IMR-90 (cell line): ENCODE results near the gene ZNF766. TPM values are rescaled to one million over a fixed set of nuclear protein-coding genes. Genes with fewer than 3 reads are reported as not detected.

Source experiments
- ATAC-seq: fragments of 200-7000 bp; cut with Tn5 transposase; 2 replicates; pipeline ENCODE4 v1.9.1; 2020; ENCODE audit warnings: low read depth, mild to moderate bottlenecking, moderate library complexity
- BruUV-seq: library from RNA; stranded (reverse); fragments of 400-500 nt; replicated peaks from 2 replicates; lab custom pipeline; 2021; lab: Mats Ljungman, UMichigan
- CTCF ChIA-PET: fragments of 300-600 bp; formaldehyde crosslinking; extraction: SDS; loops from one replicate; lab custom pipeline; 2021; ENCODE audit warnings: antibody characterized with exemption; lab: Yijun Ruan, JAX
- POLR2A ChIA-PET: fragments of 300-600 bp; sonication (Branson Sonifier 250); formaldehyde crosslinking; loops from one replicate; lab custom pipeline; 2022; ENCODE audit warnings: antibody characterized with exemption; ENCODE audit not compliant: unreplicated experiment; lab: Charles Lee
- DNase-seq: peaks from one replicate; pipeline ENCODE4 v3.0.0; 2013
- H2AFZ ChIP-seq: replicated peaks from 2 replicates; pipeline ENCODE3; 2013; ENCODE audit warnings: low read length, mild to moderate bottlenecking; ENCODE audit not compliant: poor library complexity
- H2AK5ac ChIP-seq: 2 replicates; pipeline ENCODE4 v1.6.1; 2013; ENCODE audit warnings: low read depth, low read length, inconsistent platforms
- H2AK9ac ChIP-seq: replicated peaks from 2 replicates; pipeline ENCODE3; 2013; ENCODE audit warnings: mild to moderate bottlenecking, low read depth, low read length, moderate library complexity; ENCODE audit not compliant: poor library complexity
- H2BK120ac ChIP-seq: 2 replicates; pipeline ENCODE4 v1.6.1; 2013; ENCODE audit warnings: low read depth, low read length, inconsistent platforms
- H2BK15ac ChIP-seq: 3 replicates; pipeline ENCODE4 v1.6.1; 2013; ENCODE audit warnings: low read depth, low read length, inconsistent platforms
- H2BK20ac ChIP-seq: 2 replicates; pipeline ENCODE4 v1.6.1; 2013; ENCODE audit warnings: low read depth, mild to moderate bottlenecking, inconsistent platforms, low read length, moderate library complexity
- H2BK5ac ChIP-seq: 2 replicates; pipeline ENCODE4 v1.6.1; 2013; ENCODE audit warnings: mild to moderate bottlenecking, low read depth, low read length, inconsistent platforms; ENCODE audit not compliant: poor library complexity, severe bottlenecking
- H3K14ac ChIP-seq: replicated peaks from 2 replicates; pipeline ENCODE4 v1.6.1; 2013; ENCODE audit warnings: low read depth, low read length, inconsistent platforms
- H3K18ac ChIP-seq: 2 replicates; pipeline ENCODE4 v1.6.1; 2013; ENCODE audit warnings: low read depth, low read length, control low read depth
- H3K23ac ChIP-seq: 2 replicates; pipeline ENCODE4 v1.6.1; 2013; ENCODE audit warnings: low read depth, low read length, inconsistent platforms
- H3K27ac ChIP-seq: 2 replicates; pipeline ENCODE4 v1.5.1; 2013; ENCODE audit warnings: mild to moderate bottlenecking, control low read depth, low read length; ENCODE audit not compliant: insufficient read depth
- H3K27me3 ChIP-seq: 2 replicates; pipeline ENCODE4 v1.6.1; 2013; ENCODE audit warnings: low read length; ENCODE audit not compliant: control insufficient read depth, insufficient read depth
- H3K36me3 ChIP-seq: 2 replicates; pipeline ENCODE4 v1.6.1; 2013; ENCODE audit warnings: low read length, mixed read lengths; ENCODE audit not compliant: control insufficient read depth, insufficient read depth
- H3K4ac ChIP-seq: 2 replicates; pipeline ENCODE4 v1.6.1; 2013; ENCODE audit warnings: low read depth, low read length, inconsistent platforms
- H3K4me1 ChIP-seq: 2 replicates; pipeline ENCODE4 v1.6.1; 2013; ENCODE audit warnings: low read length, mixed read lengths; ENCODE audit not compliant: control insufficient read depth, insufficient read depth
- H3K4me2 ChIP-seq: 2 replicates; pipeline ENCODE4 v1.6.1; 2013; ENCODE audit warnings: low read depth, mild to moderate bottlenecking, control low read depth, low read length, moderate library complexity
- H3K4me3 ChIP-seq: 2 replicates; pipeline ENCODE4 v1.5.1; 2013; ENCODE audit warnings: low read depth, mild to moderate bottlenecking, control low read depth, low read length, moderate library complexity; ENCODE audit not compliant: insufficient read depth
- H3K56ac ChIP-seq: 2 replicates; pipeline ENCODE4 v1.6.1; 2013; ENCODE audit warnings: low read length, inconsistent platforms; ENCODE audit not compliant: insufficient read depth; ENCODE audit errors: extremely low read depth
- H3K79me1 ChIP-seq, 2 experiments: 2 replicates each; pipeline ENCODE4 v1.6.1; 2013; ENCODE audit warnings: low read length in 2 of 2, inconsistent platforms in 1 of 2, low read depth in 1 of 2
- H3K9ac ChIP-seq: 2 replicates; pipeline ENCODE4 v1.6.1; 2013; ENCODE audit warnings: low read depth, low read length, control low read depth
- H3K9me1 ChIP-seq: 2 replicates; pipeline ENCODE4 v1.6.1; 2013; ENCODE audit warnings: low read length, inconsistent platforms; ENCODE audit not compliant: insufficient read depth
- H3K9me3 ChIP-seq: 2 replicates; pipeline ENCODE4 v1.6.1; 2013; ENCODE audit warnings: low read length; ENCODE audit not compliant: control insufficient read depth, insufficient read depth
- H4K20me1 ChIP-seq: 2 replicates; pipeline ENCODE4 v1.6.1; 2013; ENCODE audit warnings: low read length, inconsistent platforms; ENCODE audit not compliant: insufficient read depth
- H4K5ac ChIP-seq: 2 replicates; pipeline ENCODE4 v1.6.1; 2013; ENCODE audit warnings: mild to moderate bottlenecking, low read depth, low read length, control low read depth
- H4K8ac ChIP-seq, 2 experiments: 2 replicates each; pipeline ENCODE4 v1.6.1; 2013; ENCODE audit warnings: low read depth in 2 of 2, low read length in 2 of 2, control low read depth in 1 of 2, inconsistent platforms in 1 of 2
- H4K91ac ChIP-seq: 2 replicates; pipeline ENCODE4 v1.6.1; 2013; ENCODE audit warnings: low read depth, low read length, inconsistent platforms; ENCODE audit not compliant: insufficient read depth
- BHLHE40 ChIP-seq: fragments of 150-350 bp; IDR thresholded peaks from 2 replicates; pipeline ENCODE4 v1.6.1; 2016; ENCODE audit warnings: mild to moderate bottlenecking, low read depth, low read length
- CEBPB ChIP-seq: IDR thresholded peaks from 2 replicates; pipeline ENCODE4 v1.6.1; 2012; ENCODE audit warnings: low read depth, low read length, improper control_type of control experiment
- CHD1 ChIP-seq: IDR thresholded peaks from 2 replicates; pipeline ENCODE4 v1.6.1; 2012; ENCODE audit warnings: low read depth, low read length, improper control_type of control experiment
- CTCF ChIP-seq: conservative IDR thresholded peaks from 2 replicates; pipeline ENCODE4 v1.5.1; 2012; ENCODE audit warnings: mild to moderate bottlenecking, low read depth, low read length, improper control_type of control experiment
- ELK1 ChIP-seq: fragments of 150-350 bp; IDR thresholded peaks from 2 replicates; pipeline ENCODE4 v1.6.1; 2016; ENCODE audit warnings: low read depth, mild to moderate bottlenecking, low read length, moderate library complexity, borderline replicate concordance
- FOS ChIP-seq: fragments of 150-350 bp; IDR thresholded peaks from 2 replicates; pipeline ENCODE4 v1.6.1; 2016; ENCODE audit warnings: low read depth, low read length
- MAFK ChIP-seq: IDR thresholded peaks from 2 replicates; pipeline ENCODE4 v1.6.1; 2012; ENCODE audit warnings: low read depth, low read length, improper control_type of control experiment
- MAZ ChIP-seq: IDR thresholded peaks from 2 replicates; pipeline ENCODE4 v1.6.1; 2012; ENCODE audit warnings: low read depth, mild to moderate bottlenecking, low read length, improper control_type of control experiment, moderate library complexity, borderline replicate concordance
- MXI1 ChIP-seq: IDR thresholded peaks from 2 replicates; pipeline ENCODE4 v1.6.1; 2012; ENCODE audit warnings: low read depth, mild to moderate bottlenecking, low read length, moderate library complexity, borderline replicate concordance
- NFE2L2 ChIP-seq: fragments of 150-350 bp; IDR thresholded peaks from 2 replicates; pipeline ENCODE4 v1.6.1; 2016; ENCODE audit warnings: low read depth, mild to moderate bottlenecking, low read length
- RAD21 ChIP-seq: IDR thresholded peaks from 2 replicates; pipeline ENCODE4 v1.6.1; 2012; ENCODE audit warnings: low read length, improper control_type of control experiment
- RCOR1 ChIP-seq: IDR thresholded peaks from 2 replicates; pipeline ENCODE4 v1.6.1; 2012; ENCODE audit warnings: mild to moderate bottlenecking, low read length, improper control_type of control experiment; ENCODE audit not compliant: insufficient replicate concordance
- RFX5 ChIP-seq: IDR thresholded peaks from 2 replicates; pipeline ENCODE4 v1.8.0; 2012; ENCODE audit warnings: low read depth, mild to moderate bottlenecking, low read length, moderate library complexity
- SMC3 ChIP-seq: fragments of 150-350 bp; IDR thresholded peaks from 2 replicates; pipeline ENCODE4 v1.6.1; 2016; ENCODE audit warnings: low read depth, mild to moderate bottlenecking, antibody characterized with exemption, low read length, moderate library complexity
- USF2 ChIP-seq: fragments of 150-350 bp; IDR thresholded peaks from 2 replicates; pipeline ENCODE4 v1.6.1; 2017; ENCODE audit warnings: mild to moderate bottlenecking, antibody characterized with exemption, low read length, low read depth
- WGBS, 2 experiments: methylation state at CpG; one replicate each; pipeline versions ENCODE4 v1.1.5 to v1.1.7; 2013; ENCODE audit warnings: missing lambda C conversion rate in 2 of 2; ENCODE audit not compliant: insufficient read length in 1 of 2; ENCODE audit errors: extremely low coverage in 2 of 2; 5-methylcytosine and 5-hydroxymethylcytosine counted together
- dilution Hi-C: fragments of 300-500 bp; cut with HindIII; formaldehyde crosslinking; loops from one replicate; pipeline ENCODE4 v1.14.3; 2018; ENCODE audit warnings: low sequenced_read_pairs; ENCODE audit not compliant: unreplicated experiment
- in situ Hi-C: fragments of 300-500 bp; cut with MboI; formaldehyde crosslinking; loops from 3 replicates; pipeline ENCODE4 v1.14.3; 2019; ENCODE audit warnings: low sequenced_read_pairs, inconsistent platforms, mixed read lengths
- intact Hi-C: fragments of 100-400 bp; cut with micrococcal nuclease; formaldehyde crosslinking; loops from 2 replicates; pipeline ENCODE4 v1.10.0; 2022
- polyA plus RNA-seq, 3 experiments: library from polyadenylated mRNA; depleted of rRNA; stranded (reverse); fragments of >200 nt; gene quantifications; 2 replicates each; pipeline ENCODE4 v1.2.3, GENCODE V29; 2012; ENCODE audit warnings: low replicate concordance in 1 of 3
- total RNA-seq: library from RNA; depleted of rRNA; stranded (reverse); fragments of >200 nt; gene quantifications from 2 replicates; pipeline ENCODE4 v1.2.3, GENCODE V29; 2012

Gene ZNF766
- total and polyA plus RNA-seq, 2 of the 4 experiments (the other 2 are of a cell fraction) = 4.9 to 20.4 TPM

- no peak overlapping the region for H3K27ac ChIP-seq
- ATAC-seq (no peak), DNase-seq (no peak)
- no peak overlapping the region for H3K23ac ChIP-seq
- peaks cover 35% of the 10 kb centered on the region for H3K36me3 ChIP-seq
- H3K79me1 ChIP-seq = no peaks in the 10 kb centered on the region
- no peak overlapping the region for H3K14ac ChIP-seq
- H3K4me1 ChIP-seq = no peaks in the 10 kb centered on the region
- TF ChIP-seq MAFK (no peak), CEBPB (no peak), BHLHE40 (no peak), RCOR1 (no peak), NFE2L2 (no peak), RFX5 (no peak), ELK1 (no peak), MAZ (no peak), RAD21 (no peak), CHD1 (no peak), FOS (no peak), CTCF (no peak), MXI1 (no peak), SMC3 (no peak), USF2 (no peak)
- H3K27me3 ChIP-seq = no peaks in the 10 kb centered on the region
- no peak overlapping the region for H2BK15ac ChIP-seq
- ChIA-PET CTCF (no interaction called here), POLR2A (no interaction called here)
- no peak overlapping the region for H3K4me2 ChIP-seq
- peaks cover 68% of the 10 kb centered on the region for H3K9me3 ChIP-seq
- BruUV-seq = no TSS peak
- H2AK5ac ChIP-seq = no peak overlapping the region
- H2AK9ac ChIP-seq = no peak overlapping the region
- dilution Hi-C loops (no loop called here), intact Hi-C loops (no loop called here), in situ Hi-C loops (no loop called here)
- H2BK20ac ChIP-seq = no peak overlapping the region
- no peak overlapping the region for H2AFZ ChIP-seq
- H4K5ac ChIP-seq = no peak overlapping the region
- H4K91ac ChIP-seq = no peak overlapping the region
- no peak overlapping the region for H4K8ac ChIP-seq
- no peak overlapping the region for H3K9ac ChIP-seq
- H2BK120ac ChIP-seq = no peak overlapping the region
- H3K18ac ChIP-seq = no peak overlapping the region
- no peak overlapping the region for H3K4ac ChIP-seq
- H3K56ac ChIP-seq = no peak overlapping the region
- no peak overlapping the region for H2BK5ac ChIP-seq
- WGBS, 2 experiments = no CpG with 5 or more reads among the region's 6 CpGs
- no peaks in the 10 kb centered on the region for H4K20me1 ChIP-seq
- no peaks in the 10 kb centered on the region for H3K9me1 ChIP-seq
- H3K4me3 ChIP-seq = no peak overlapping the region
These were observed 53.0 kb downstream of the ZNF766 start for GRCh38 chr19:52322429-52322828.
